GM12878 (cell line): Measurements from ENCODE around the gene CLSTN2. TPM values are rescaled to one million over a fixed set of nuclear protein-coding genes. Genes with fewer than 3 reads are reported as not detected.

Experiments
- CEBPB ChIP-seq, 2 experiments: fragments of 150-350 bp in 1 of 2; IDR thresholded peaks; 2 replicates each; pipeline ENCODE4 v1.6.1; 2012 to 2014; ENCODE audit warnings: low read depth in 2 of 2, low read length in 2 of 2, borderline replicate concordance in 1 of 2, inconsistent platforms in 1 of 2
- EP300 ChIP-seq, 2 experiments: fragments of 150-350 bp in 1 of 2; IDR thresholded peaks; 2 replicates each; pipeline ENCODE4 v1.6.1; 2011 to 2012; ENCODE audit warnings: low read depth in 2 of 2, low read length in 2 of 2, borderline replicate concordance in 1 of 2, improper control_type of control experiment in 1 of 2, inconsistent platforms in 1 of 2; ENCODE audit not compliant: control insufficient read depth in 1 of 2
- ETV6 ChIP-seq, 2 experiments: fragments of 450-650 bp in 1 of 2; IDR thresholded peaks in 1 of 2; conservative IDR thresholded peaks in 1 of 2; 2 replicates each; pipeline ENCODE4 v1.6.1; 2014; ENCODE audit warnings: antibody characterized with exemption in 1 of 2, borderline replicate concordance in 1 of 2, low read depth in 1 of 2, mild to moderate bottlenecking in 1 of 2, moderate library complexity in 1 of 2
- NFYA ChIP-seq: IDR thresholded peaks from 2 replicates; pipeline ENCODE4 v1.6.1; 2011; ENCODE audit warnings: low read depth, mild to moderate bottlenecking, low read length, improper control_type of control experiment, borderline replicate concordance
- ZNF384 ChIP-seq: IDR thresholded peaks from 2 replicates; pipeline ENCODE4 v1.6.1; 2012; ENCODE audit warnings: low read depth, mild to moderate bottlenecking, low read length, improper control_type of control experiment, borderline replicate concordance
- polyA plus RNA-seq, 11 experiments: library from polyadenylated mRNA; depleted of rRNA in 4 of 11; unstranded in 6 of 11; stranded (reverse) in 5 of 11; fragments of >200 nt; fragmentation: Nextera tagmentation in 4 of 11; fragmentation: Illumina TruSeq in 1 of 11; extraction: Ambion mirVana in 4 of 11; extraction: Trizol in 1 of 11; gene quantifications; 1 replicate in 1 of 11; 2 replicates in 10 of 11; pipeline versions ENCODE4 v1.2.1 to v1.2.3, GENCODE V29; 2011 to 2016; ENCODE audit warnings: inconsistent platforms in 2 of 11, missing spikeins in 2 of 11, low read depth in 1 of 11
- total RNA-seq, 4 experiments: library from RNA; depleted of rRNA in 3 of 4; stranded (reverse); fragments of >200 nt in 3 of 4; fragmentation: Illumina TruSeq in 1 of 4; extraction: Trizol in 1 of 4; gene quantifications; 2 replicates each; pipeline versions ENCODE4 v1.2.1 to v1.2.3, GENCODE V29; 2013 to 2021
- TF ChIP-seq, protein P1 (sequence below): IDR thresholded peaks from 2 replicates; pipeline ENCODE4 v1.6.1; 2012; ENCODE audit warnings: improper control_type of control experiment, low read depth, low read length; ENCODE audit not compliant: insufficient replicate concordance

CLSTN2 gene
- total and polyA plus RNA-seq, 10 of the 15 experiments (the other 5 are each of a cell fraction or from before 2014, with no cell fraction given): under 0.01 to 0.10 (median under 0.01) TPM; not detected in 5

DNA sequence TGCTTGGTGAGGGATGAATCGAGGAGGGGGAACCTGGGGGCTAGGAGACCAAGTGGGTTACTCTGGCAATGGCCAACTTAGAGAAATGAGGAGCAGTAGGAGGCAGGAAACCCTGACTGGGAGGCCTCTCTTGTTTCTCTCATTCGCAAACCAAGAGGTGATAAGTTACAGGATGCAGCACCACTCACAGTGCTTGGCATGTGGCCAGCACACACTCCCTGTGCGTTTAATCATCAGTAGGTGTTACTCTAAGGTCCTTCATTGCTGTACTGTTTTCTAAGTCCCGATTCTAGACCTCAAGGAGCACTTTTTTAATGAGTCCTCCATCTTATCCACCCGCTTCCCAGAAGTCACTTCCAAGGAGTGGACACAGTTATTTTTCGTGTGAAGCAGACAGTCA lies 428.8 kb downstream of the CLSTN2 start (continued):
- no peak for TF ChIP-seq EP300 (IDR thresholded peaks at IDR 0.05; ENCODE audit: borderline replicate concordance in 1 of 2, control insufficient read depth in 1 of 2, low read depth in 2 of 2, low read length in 2 of 2)
- TF ChIP-seq NFYA: no peak
- no peak for TF ChIP-seq ETV6 (conservative IDR thresholded peaks at IDR 0.05 in 1 of 2, IDR thresholded peaks at IDR 0.05 in 1 of 2; ENCODE audit: borderline replicate concordance in 1 of 2, low read depth in 1 of 2)
- TF ChIP-seq, protein P1, sequence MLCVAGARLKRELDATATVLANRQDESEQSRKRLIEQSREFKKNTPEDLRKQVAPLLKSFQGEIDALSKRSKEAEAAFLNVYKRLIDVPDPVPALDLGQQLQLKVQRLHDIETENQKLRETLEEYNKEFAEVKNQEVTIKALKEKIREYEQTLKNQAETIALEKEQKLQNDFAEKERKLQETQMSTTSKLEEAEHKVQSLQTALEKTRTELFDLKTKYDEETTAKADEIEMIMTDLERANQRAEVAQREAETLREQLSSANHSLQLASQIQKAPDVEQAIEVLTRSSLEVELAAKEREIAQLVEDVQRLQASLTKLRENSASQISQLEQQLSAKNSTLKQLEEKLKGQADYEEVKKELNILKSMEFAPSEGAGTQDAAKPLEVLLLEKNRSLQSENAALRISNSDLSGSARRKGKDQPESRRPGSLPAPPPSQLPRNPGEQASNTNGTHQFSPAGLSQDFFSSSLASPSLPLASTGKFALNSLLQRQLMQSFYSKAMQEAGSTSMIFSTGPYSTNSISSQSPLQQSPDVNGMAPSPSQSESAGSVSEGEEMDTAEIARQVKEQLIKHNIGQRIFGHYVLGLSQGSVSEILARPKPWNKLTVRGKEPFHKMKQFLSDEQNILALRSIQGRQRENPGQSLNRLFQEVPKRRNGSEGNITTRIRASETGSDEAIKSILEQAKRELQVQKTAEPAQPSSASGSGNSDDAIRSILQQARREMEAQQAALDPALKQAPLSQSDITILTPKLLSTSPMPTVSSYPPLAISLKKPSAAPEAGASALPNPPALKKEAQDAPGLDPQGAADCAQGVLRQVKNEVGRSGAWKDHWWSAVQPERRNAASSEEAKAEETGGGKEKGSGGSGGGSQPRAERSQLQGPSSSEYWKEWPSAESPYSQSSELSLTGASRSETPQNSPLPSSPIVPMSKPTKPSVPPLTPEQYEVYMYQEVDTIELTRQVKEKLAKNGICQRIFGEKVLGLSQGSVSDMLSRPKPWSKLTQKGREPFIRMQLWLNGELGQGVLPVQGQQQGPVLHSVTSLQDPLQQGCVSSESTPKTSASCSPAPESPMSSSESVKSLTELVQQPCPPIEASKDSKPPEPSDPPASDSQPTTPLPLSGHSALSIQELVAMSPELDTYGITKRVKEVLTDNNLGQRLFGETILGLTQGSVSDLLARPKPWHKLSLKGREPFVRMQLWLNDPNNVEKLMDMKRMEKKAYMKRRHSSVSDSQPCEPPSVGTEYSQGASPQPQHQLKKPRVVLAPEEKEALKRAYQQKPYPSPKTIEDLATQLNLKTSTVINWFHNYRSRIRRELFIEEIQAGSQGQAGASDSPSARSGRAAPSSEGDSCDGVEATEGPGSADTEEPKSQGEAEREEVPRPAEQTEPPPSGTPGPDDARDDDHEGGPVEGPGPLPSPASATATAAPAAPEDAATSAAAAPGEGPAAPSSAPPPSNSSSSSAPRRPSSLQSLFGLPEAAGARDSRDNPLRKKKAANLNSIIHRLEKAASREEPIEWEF: no peak
- no peak for TF ChIP-seq CEBPB (IDR thresholded peaks at IDR 0.05; ENCODE audit: borderline replicate concordance in 1 of 2, low read depth in 2 of 2, low read length in 2 of 2)
- no peak for TF ChIP-seq ZNF384
